HG02763 (cell line): ENCODE measurements around the gene EHD4.

Source experiments
- ATAC-seq: cut with Tn5 transposase; IDR thresholded peaks from one replicate; pipeline ENCODE4 v1.9.1; 2021; ENCODE audit warnings: mild to moderate bottlenecking, moderate library complexity; ENCODE audit not compliant: unreplicated experiment

Gene EHD4

DNA sequence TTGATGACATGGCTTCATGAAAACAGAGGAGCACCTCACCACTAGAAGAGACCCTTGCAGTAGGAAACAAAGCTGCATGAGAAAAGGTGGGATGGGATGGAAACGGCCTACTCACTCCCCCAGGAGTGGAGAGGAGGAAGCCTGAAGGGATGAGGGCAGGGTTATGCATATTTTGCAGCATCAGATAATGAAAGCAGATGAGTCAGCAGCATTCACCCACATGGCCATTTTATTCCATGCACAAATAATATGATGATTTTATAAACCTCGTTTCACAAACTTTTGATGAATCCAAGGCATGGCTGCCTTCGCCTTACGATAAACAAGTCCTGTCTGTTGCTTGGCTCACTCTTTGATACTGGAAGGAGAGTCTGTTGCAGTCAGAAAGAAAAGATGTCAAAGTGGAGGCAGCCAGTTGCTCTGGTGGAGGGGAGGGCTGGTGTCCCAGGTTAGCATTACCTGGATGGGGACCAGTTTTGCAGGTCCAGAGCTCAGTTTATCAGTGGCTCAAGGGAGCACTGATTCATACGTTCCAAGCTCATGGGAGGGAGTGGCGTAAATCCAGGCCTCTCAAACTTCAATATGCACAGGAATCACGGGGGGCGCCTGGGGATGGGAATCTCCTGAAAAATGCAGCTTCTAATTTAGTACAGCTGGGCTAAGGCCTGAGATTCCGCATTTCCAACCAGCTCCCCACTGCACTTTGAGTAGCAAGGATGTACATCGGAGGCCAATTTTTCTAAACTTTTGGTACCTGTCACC lies 9.2 kb upstream of the EHD4 start:
- ATAC-seq: no peak

DNA sequence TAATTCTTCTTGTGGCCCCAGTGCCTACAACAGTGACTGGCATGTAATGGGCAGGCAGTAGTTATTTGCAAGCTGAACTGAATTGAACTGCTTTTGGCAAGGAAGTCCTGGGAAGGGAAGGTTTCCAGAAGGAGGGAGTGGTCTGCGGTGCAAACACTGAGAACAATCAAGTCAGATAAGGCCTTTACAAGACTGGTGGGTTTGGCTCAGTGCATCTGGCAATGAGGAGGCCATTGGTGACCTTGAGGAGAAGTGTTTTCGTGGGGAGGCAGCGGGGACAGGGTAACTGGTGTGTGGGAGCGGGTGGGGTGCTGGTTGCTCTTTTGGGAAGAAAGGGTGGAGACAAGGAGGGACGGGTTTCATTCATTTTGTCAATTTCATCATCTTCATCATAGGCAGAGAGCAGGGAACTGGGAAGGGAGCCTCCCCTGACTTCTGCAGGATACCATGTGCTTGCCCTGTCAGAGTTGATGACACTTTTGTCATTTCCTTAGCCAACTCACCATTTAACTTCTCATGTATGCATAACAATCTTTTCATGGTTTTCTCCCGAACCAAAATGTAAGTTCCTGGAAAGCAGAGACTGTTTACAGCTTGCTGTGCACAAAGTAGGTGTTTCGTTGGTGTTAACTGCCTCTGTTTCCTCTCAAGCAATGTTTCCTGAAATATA lies 8.4 kb upstream of the EHD4 start:
- ATAC-seq: no peak

DNA sequence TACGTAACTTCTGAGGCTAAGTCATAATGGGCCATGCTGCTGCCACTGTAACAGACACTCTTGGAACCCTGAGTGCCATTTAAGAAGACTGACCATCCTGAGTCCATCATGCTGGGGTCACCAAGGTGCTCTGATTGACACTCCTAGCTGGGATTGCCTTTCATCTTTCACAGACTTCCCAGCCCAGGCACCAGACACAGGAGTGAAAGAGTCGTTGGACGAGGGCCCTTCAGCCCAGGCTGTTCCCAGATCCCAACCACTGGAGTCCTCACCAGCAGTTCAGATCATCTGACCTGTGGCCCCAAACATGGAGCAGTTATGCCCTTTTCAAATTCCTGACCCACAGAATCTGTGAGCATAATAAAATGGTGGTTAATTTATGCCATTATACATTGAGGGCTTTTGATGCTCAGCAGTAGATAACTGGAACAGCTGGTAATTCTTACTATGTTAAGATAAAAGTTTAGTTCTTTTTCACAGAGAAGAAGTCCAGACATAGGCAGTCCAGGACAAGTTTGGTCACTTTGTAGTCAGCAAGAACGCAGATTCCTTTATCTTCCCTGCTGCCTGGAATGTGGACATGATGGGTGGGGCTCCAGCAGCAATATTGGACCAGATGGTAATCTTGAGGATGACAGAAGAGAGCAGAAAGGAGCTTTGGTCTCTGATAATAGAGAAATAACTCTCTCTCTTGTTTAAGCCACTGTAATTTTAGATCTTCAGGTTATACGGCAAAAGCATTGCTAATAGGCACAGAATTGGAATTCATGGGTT lies 7.3 kb upstream of the EHD4 start:
- ATAC-seq: no peak

DNA sequence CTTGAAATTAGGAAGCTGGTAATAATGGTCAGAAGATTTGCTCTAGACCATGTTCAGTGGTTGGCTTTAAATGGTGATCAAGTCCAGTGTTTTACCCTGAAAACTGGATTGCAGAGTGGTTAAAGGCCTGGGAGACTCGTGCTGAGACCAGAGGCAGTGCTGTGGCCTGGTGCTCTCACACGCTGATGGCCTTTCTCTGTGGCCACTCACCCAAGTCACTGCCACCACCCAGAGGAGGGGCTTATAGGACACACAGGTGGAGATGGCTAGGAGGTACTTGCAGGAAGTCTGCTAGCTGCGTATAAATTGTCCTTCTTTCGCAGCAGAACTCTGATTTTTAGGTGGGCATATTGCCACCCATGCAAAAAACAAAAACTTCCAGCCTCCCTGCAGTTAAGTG lies 6.2 kb upstream of the EHD4 start:
- ATAC-seq: no peak

DNA sequence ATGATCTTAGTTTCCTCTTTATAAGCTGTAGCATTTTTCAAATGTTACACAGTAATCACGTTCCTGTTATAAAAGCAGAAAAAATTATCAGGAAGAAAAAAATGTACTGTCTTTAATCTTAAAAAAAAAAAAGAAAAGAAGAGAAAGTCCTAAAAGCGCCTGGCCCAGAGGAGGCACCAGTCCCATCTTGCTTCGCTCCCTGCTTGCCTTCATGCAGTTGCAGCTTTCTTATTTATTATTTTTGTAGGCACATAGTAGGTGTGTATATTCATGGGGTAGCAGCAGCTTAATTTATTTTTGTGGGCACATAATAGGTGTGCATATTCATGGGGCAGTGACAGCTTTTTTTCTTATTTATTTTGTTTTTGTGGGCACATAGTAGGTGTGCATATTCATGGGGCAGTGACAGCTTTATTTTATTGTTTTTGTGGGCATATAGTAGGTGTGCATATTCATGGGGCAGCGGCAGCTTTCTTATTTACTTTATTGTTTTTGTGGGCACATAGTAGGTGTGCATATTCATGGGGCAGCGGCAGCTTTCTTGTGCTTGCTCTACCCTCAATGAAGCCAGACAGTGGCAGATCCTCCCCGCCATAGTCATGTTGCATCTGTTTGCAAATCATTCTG lies 5.5 kb upstream of the EHD4 start:
- ATAC-seq: no peak

DNA sequence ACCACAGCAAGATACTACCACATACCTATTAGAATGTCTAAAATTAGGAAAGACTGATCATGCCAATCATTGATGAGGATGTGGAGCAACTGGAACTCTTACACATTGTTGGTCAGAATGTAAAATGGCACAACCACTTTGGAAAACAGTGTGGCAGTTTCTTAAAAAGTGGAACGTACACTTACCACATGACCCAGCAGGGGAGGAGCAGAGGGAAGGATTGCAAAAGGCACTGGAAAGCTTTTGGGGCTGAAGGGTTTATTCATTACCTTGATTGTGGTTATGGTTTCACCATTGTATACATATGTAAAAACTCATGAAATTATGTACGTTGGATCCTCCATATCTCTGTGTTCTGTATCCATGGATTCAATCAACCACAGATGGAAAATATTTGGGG lies 3.3 kb upstream of the EHD4 start:
- ATAC-seq: no peak

DNA sequence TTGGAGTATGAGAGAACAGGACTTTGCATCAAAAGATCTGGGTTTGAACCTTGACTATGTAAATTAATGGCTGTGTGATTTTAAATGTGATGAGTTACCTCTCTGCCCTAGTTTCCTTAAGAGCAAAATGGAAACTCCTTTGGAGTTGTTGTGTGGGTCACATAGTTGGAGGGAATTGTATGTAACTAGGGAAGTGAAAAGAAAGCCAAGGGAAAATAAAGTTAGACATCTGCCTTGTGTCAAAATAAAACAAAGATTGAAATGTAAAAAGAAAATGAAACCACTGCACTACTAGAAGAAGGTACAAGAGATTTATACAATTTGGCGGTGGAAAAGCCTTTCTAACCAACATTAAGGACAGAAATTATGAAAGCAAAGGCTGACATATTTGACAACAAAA lies 1.7 kb upstream of the EHD4 start:
- no peak for ATAC-seq

DNA sequence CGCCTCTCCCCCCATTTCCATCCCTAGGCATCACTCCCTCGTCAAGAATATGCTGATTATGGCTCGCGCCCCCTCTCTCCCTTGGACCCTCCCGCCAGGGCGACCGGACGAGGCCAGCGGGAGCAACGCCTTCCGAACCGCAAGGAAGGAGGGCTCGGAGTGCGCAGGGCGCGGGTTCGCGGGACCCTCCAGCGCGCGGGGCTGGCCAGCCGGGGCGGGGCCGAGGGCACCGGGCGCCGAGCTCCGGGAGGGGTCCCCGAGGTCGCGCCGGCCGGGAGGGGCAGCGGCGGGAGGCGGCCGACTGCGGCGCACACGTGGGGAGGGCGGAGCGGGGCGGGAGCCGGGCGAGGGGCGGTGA lies 483 bp downstream of the EHD4 start:
- ATAC-seq: peak; percentile 15

DNA sequence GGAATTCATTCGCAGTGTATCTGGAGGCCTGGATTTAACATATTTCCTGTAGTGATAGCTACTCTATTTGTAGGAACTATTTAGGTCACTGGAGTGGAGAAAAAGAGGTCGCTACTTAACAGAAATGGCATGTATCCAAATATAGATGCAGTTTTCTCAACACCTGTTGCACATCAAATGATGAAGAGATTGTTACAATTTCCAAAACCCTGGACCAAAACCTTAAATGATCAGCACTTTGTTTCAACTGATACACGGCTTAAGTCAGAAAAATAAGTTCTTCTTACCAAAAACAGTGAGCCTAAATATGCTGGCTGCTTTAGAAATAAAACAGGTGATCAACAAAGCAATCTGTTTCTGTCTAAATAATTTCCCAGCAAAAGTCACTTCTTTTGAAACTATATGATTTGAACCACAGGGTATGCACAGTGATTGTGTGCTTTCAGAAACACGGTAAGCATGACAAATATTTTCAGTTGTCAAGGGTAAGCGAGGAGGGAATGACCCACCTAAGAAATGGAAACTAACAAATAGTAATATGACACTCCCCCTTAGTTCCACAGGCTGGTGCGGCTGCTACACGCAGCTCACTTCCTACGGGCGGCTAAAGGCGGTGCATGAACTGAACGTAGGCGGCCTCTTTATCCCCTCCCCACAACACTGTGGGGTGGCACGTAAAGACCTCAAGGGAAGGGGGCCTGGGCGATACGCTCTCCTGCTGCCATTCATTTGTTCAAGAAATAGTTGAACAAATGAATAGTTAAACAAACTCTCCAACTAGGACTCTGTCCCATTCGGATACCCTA lies 1.1 kb downstream of the EHD4 start:
- peak; percentile 41 for ATAC-seq

DNA sequence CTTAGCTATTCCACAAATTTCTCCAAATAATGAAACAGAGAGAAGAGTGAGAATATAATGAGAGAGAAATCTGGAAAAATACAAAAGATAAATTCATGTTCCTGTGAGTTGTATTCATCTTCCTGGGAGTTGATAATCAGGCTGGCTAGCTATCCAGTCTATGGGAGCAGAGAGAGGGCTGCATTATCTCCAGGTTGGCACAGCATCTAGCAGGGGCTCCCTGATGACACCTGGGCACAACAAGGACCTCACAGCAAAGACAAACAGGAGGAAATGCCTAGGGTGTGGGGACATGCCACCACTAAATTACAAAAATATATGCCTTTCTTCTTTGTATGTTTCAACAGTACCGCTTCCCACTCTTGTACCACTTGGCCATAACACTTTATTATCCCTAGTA lies 1.9 kb downstream of the EHD4 start:
- no peak for ATAC-seq

DNA sequence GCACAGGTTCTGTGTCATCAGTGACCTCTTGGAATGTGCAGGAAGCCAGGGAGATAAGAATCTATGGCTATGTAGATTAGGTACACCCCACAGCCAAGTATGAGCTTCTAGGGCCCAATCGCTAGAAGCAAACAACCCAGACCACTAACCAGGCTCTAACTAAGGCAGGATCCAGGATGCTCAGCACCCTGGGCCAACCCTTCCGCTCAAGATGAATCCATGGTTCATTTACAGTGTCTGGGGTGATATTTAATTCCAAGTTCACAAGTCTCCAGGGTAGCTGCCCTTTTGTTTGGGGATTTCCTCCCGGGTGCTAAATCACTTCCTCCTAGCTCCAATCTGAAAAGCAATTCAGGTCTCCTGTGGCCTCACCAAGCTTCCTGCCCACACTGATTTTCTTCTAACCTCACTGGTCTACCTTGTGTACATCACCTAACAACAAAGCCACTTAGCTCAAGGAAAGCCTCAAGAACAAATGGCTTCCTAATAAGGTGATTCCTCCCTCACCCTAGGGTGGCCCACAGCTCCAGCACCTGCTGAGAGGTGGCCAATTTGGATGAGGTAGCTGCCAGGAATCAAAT lies 2.4 kb downstream of the EHD4 start:
- ATAC-seq: no peak

DNA sequence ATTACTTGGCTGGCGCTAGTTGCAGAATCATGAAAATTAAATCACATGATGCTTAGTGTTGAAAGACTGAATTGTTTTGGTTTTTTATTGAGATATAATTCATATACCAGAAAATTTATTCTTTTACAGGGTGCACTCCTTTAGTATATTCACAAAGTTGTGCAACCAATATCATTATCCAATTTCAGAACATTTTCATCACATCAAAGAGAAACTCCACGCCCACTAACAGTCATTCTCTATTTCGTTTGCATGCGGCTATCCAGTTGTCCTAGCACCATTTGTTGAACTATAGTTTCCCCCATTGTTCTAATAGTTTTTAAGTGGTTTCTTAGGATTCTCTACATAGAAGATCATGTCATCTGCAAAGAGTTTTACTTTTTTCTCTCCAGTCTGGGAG lies 3.7 kb downstream of the EHD4 start:
- ATAC-seq: no peak

DNA sequence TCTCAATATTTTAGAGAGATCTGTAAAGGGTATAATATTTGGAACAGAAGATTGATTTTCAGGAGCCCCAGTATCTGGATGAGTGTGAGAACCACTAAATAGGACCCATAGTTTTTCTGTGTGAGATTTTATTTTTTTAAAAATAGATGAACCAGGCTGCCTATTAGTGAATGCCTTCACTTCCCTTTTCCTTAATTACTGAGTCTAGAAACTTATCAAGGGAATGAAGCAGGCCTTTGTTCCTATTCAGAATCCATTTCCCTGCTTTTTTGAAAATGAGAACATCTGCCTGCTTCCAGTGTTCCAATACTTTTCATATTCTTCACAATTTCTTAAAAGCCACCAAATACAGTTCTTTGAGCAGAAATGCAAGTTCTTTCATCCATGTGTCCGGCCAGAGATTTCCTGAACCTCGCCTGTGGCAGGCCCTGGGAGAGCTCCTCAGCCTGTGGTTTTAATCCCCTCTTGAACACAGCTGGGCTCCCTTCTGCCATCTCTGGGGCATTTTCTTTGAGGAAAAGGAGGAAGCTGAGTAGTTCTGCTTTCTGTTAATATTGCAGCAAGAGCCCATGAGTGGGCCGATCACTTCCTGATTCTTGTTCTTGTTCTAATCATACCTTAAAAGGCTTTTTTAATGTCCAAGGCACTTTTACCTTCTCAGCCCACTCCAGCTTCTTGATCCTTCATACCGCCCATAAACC lies 4.7 kb downstream of the EHD4 start:
- no peak for ATAC-seq

DNA sequence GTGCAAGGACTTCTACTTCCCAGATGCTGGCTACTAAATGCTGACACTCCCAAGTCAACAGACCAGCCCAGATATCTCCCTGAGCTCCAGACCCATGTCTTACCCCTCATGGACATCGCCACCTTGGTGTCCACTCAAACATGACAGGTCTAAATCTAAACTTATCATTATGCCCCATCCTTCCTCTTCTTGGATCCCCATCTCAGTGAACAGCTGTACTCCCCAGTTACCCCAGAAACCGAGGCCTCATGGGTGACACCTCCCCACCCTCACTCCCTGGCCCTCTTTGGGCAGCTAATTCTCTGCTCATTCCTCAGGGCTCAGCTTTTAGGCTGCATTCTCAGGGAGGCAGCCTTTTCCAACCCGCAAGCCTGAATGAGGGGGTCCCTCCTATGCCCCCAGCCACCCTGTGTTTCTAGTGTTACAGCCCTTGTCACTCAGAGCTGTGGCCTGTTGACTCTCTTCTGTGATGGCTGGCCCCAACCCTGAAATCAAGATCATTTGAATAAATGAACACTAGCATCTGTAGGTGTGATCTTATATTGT lies 5.4 kb downstream of the EHD4 start:
- ATAC-seq: no peak

DNA sequence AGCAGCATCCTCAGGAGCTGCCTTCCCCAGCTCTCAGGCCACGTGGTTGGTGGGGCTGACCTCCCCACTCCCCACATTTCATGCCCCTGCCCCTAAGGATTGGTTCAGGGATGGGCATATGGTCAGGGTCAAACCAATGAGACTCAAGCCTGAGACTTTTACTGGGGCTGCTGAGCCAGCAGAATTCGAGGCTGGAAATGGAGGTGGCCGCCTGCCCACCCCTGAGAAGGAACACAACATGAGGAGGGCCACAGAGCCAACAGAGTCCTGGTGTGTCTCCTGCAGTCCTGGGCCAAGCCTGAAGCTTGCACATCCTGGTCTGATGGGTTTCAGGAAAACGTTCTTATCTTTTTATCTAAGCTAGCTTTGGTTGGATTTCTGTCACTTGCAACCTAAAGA lies 5.9 kb downstream of the EHD4 start:
- no peak for ATAC-seq

DNA sequence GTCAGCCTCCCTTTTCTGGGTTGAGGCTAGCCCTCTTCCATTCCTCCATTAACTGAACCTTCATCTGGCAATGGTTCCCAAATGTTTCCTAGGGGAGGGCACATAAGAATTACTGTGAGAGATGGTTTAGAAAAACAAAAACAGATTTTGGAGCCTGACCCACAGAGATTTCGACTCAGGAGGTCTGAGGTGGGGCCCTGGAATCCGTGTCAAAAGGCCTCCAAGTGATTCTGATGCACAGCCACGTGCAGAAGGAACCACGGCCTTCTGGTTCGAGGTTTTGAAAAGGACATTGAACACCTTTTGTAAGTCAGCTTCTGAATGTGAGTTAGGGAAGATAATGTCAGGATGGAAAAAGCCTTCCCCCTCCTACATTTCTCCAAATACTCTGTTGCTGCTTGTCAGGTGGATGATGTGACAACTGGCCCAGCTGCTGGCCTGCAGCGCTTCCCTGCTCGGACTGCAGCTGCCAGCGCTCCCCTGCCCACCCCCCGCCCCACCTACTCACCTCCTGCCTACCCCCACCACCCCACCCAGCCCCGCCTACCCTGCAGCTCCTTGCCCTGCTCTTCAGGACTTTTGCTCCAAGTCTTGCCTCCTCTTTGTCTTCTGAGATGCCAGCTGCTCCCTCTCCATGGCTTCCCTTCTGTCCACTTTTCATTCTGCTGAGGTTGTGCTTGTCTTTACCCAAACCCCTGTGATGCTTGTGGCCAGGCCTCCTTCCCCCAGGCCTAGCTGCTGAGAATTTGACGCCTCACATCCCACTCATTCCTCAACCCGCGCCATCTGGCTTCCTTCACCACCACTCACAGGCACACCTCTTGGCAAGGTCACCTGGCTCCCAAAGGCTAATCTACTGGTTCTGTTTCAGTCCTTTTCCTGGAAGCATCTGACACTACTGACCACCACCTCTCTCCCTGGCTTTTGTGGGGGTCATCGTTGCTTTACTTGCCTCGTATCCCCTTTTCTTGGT lies 6.6 kb downstream of the EHD4 start:
- no peak for ATAC-seq

DNA sequence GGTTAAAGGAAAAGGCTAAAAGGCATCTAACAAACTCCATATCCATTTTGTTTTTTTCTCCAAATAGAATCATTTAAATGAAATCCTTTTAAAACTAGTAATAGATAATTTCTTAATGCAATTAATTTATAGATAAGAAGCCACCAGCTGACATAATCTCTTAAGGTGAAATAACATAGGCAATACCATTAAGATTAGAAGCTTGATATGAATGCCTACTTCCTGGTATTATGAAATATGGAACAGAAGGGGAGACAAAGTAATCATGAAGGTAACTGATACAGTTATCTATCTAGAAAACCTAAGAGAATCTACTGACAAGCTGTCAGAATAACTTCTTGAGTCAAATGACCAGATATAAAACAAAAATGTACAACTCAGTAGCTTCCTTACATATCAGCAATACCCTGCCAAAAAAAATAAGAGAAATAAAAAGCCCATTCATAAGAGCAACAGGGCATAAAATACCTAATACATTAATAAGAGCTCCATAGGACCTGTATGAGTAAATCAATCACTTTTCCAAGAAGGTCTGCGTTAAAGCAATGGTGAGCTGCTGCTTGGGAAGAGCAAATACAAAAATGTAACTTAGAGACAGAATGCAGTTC lies 10.7 kb downstream of the EHD4 start:
- no peak for ATAC-seq

DNA sequence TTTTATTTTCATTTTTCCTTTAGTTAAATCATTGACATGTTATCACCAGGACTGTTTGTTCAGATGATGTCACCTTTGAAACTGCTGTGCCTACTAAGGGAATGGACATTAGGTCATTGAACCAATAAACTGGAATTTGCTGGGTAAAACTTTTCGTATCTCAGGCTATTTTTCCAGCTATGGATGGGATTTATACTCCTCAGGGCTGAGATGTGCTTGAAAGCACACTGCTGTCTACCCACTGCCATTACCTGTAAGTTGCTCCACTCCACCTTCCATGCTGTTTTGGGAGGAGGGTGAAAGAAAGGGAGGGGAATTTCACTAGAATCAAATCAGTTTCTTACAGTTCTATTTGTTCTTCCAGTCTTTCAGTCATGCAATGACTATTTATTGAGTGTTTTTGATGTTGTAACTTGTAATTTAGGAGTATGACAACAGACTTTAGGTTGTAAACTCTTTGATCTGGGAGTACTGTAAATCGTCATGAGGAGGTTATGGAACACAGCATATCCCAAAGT lies 11.3 kb downstream of the EHD4 start:
- no peak for ATAC-seq
